Dendritic cell treated with granulocyte-macrophage colony-stimulating factor and Interleukin-4, amounts not matched to agents 40 ng/mL and 50 ng/mL, for 4 days (primary cell): ENCODE results near the gene FTL.

Source experiments
- H3K27ac Mint-ChIP-seq: one replicate; pipeline ENCODE4 v1.8.0; 2022; ENCODE audit warnings: mild to moderate bottlenecking, mixed read lengths
- H3K27me3 Mint-ChIP-seq: one replicate; pipeline ENCODE4 v1.8.0; 2022; ENCODE audit warnings: mild to moderate bottlenecking, mixed read lengths
- H3K36me3 Mint-ChIP-seq: one replicate; pipeline ENCODE4 v1.8.0; 2022; ENCODE audit warnings: low read depth, mixed read lengths
- H3K4me1 Mint-ChIP-seq: one replicate; pipeline ENCODE4 v1.8.0; 2022; ENCODE audit warnings: low read depth, mixed read lengths
- H3K4me3 Mint-ChIP-seq: one replicate; pipeline ENCODE4 v1.8.0; 2022; ENCODE audit warnings: mild to moderate bottlenecking, moderate library complexity, mixed read lengths
- H3K9me3 Mint-ChIP-seq: one replicate; pipeline ENCODE4 v1.8.0; 2022; ENCODE audit warnings: mixed read lengths
- intact Hi-C: fragments of 100-400 bp; cut with micrococcal nuclease; formaldehyde crosslinking; loops from one replicate; pipeline ENCODE4 v1.15.0; 2022

Gene FTL

GRCh38 chr19:48928164-48929025 is 36.7 kb upstream of the FTL start:
- peaks cover 15% of the 10 kb centered on the region for H3K4me1 Mint-ChIP-seq
- no peak overlapping the region for H3K4me3 Mint-ChIP-seq
- intact Hi-C loops, result no loop called here
- H3K36me3 Mint-ChIP-seq, result peaks cover 12% of the 10 kb centered on the region
- H3K27ac Mint-ChIP-seq, result no peak overlapping the region
- H3K27me3 Mint-ChIP-seq, result peaks cover 20% of the 10 kb centered on the region
- H3K9me3 Mint-ChIP-seq, result no peaks in the 10 kb centered on the region

- Mint-ChIP-seq H3K4me3 (peak within 1 kb of the TSS; percentile 71), H3K4me1 (peaks cover 26% of the 10 kb centered on the region), H3K27ac (no peak within 1 kb of the TSS), H3K9me3 (no peaks in the 10 kb centered on the region), H3K27me3 (peaks cover 38% of the 10 kb centered on the region), H3K36me3 (no peaks in the 10 kb centered on the region)
- intact Hi-C loops, result no loop called here
These were observed 31.7 kb upstream of the FTL start, which contains the start of gene DHDH for GRCh38 chr19:48933382-48933932. Gene DHDH, plus strand, starts transcription at chr19:48933699. Its CDS starts 23 bp downstream, at chr19:48933722.

- Mint-ChIP-seq H3K27me3 (peaks cover 44% of the 10 kb centered on the region), H3K4me3 (no peak overlapping the region), H3K27ac (no peak overlapping the region), H3K9me3 (no peaks in the 10 kb centered on the region), H3K36me3 (no peaks in the 10 kb centered on the region), H3K4me1 (peaks cover 26% of the 10 kb centered on the region)
- intact Hi-C loops, result no loop called here
These were observed 30.3 kb upstream of the FTL start for GRCh38 chr19:48934837-48935236.

GRCh38 chr19:48935864-48936263 is 29.2 kb upstream of the FTL start:
- intact Hi-C loops, result no loop called here
- Mint-ChIP-seq H3K9me3 (peaks cover 5% of the 10 kb centered on the region), H3K4me1 (peaks cover 26% of the 10 kb centered on the region), H3K36me3 (no peaks in the 10 kb centered on the region), H3K27ac (no peak overlapping the region), H3K27me3 (peaks cover 42% of the 10 kb centered on the region), H3K4me3 (no peak overlapping the region)

- Mint-ChIP-seq H3K27me3 (peaks cover 25% of the 10 kb centered on the region), H3K27ac (no peak overlapping the region), H3K4me3 (no peak overlapping the region), H3K9me3 (peaks cover 10% of the 10 kb centered on the region), H3K36me3 (no peaks in the 10 kb centered on the region), H3K4me1 (peaks cover 23% of the 10 kb centered on the region)
- intact Hi-C loops, result no loop called here
These were observed 26.9 kb upstream of the FTL start for GRCh38 chr19:48938256-48938655.

- intact Hi-C loops, result no loop called here
- Mint-ChIP-seq H3K27me3 (peaks cover 13% of the 10 kb centered on the region), H3K27ac (no peak overlapping the region), H3K36me3 (no peaks in the 10 kb centered on the region), H3K9me3 (peaks cover 10% of the 10 kb centered on the region), H3K4me1 (peaks cover 5% of the 10 kb centered on the region), H3K4me3 (no peak overlapping the region)
These were observed 24.2 kb upstream of the FTL start for GRCh38 chr19:48940902-48941301.

GRCh38 chr19:48943081-48943480 is 22.0 kb upstream of the FTL start:
- Mint-ChIP-seq H3K27ac (no peak overlapping the region), H3K4me3 (no peak overlapping the region)

GRCh38 chr19:48945415-48945814 is 19.7 kb upstream of the FTL start:
- Mint-ChIP-seq H3K9me3 (peaks cover 32% of the 10 kb centered on the region), H3K36me3 (no peaks in the 10 kb centered on the region), H3K4me3 (no peak overlapping the region), H3K27me3 (peaks cover 3% of the 10 kb centered on the region), H3K27ac (no peak overlapping the region), H3K4me1 (peaks cover 8% of the 10 kb centered on the region)
- intact Hi-C loops, result no loop called here

More at GRCh38 chr19:48943081-48943480, 22.0 kb upstream of the FTL start:
- peaks cover 9% of the 10 kb centered on the region for H3K27me3 Mint-ChIP-seq
- no peaks in the 10 kb centered on the region for H3K36me3 Mint-ChIP-seq
- H3K9me3 Mint-ChIP-seq, result peaks cover 21% of the 10 kb centered on the region
- H3K4me1 Mint-ChIP-seq, result no peaks in the 10 kb centered on the region
- intact Hi-C loops, result no loop called here

- Mint-ChIP-seq H3K4me3 (no peak overlapping the region), H3K9me3 (peaks cover 28% of the 10 kb centered on the region), H3K4me1 (peaks cover 8% of the 10 kb centered on the region), H3K27me3 (peaks cover 3% of the 10 kb centered on the region), H3K27ac (no peak overlapping the region), H3K36me3 (no peaks in the 10 kb centered on the region)
- intact Hi-C loops, result no loop called here
These were observed 19.3 kb upstream of the FTL start for GRCh38 chr19:48945817-48946216.

- H3K36me3 Mint-ChIP-seq, result no peaks in the 10 kb centered on the region
- H3K27me3 Mint-ChIP-seq, result peaks cover 3% of the 10 kb centered on the region
- H3K27ac Mint-ChIP-seq, result no peak overlapping the region
- intact Hi-C loops, result no loop called here
- H3K4me3 Mint-ChIP-seq, result no peak overlapping the region
- H3K4me1 Mint-ChIP-seq, result peaks cover 8% of the 10 kb centered on the region
- peaks cover 22% of the 10 kb centered on the region for H3K9me3 Mint-ChIP-seq
These were observed 18.4 kb upstream of the FTL start for GRCh38 chr19:48946463-48947257.

- Mint-ChIP-seq H3K4me1 (peaks cover 8% of the 10 kb centered on the region), H3K27me3 (peaks cover 8% of the 10 kb centered on the region), H3K4me3 (no peak overlapping the region), H3K36me3 (no peaks in the 10 kb centered on the region), H3K27ac (no peak overlapping the region), H3K9me3 (peaks cover 22% of the 10 kb centered on the region)
- intact Hi-C loops, result no loop called here
These were observed 17.9 kb upstream of the FTL start for GRCh38 chr19:48947258-48947542.

GRCh38 chr19:48950159-48950558 is 14.9 kb upstream of the FTL start:
- Mint-ChIP-seq H3K9me3 (peaks cover 22% of the 10 kb centered on the region), H3K36me3 (peaks cover 2% of the 10 kb centered on the region), H3K4me1 (peaks cover 25% of the 10 kb centered on the region), H3K27me3 (peaks cover 8% of the 10 kb centered on the region), H3K27ac (peak overlapping the region; percentile 32), H3K4me3 (no peak overlapping the region)
- intact Hi-C loops, result no loop called here

- intact Hi-C loops, result no loop called here
- Mint-ChIP-seq H3K27me3 (peaks cover 8% of the 10 kb centered on the region), H3K9me3 (peaks cover 22% of the 10 kb centered on the region), H3K4me1 (peaks cover 32% of the 10 kb centered on the region), H3K4me3 (no peak overlapping the region), H3K36me3 (peaks cover 10% of the 10 kb centered on the region), H3K27ac (no peak overlapping the region)
These were observed 14.1 kb upstream of the FTL start for GRCh38 chr19:48950830-48951519.

GRCh38 chr19:48953141-48953540 is 12.0 kb upstream of the FTL start:
- H3K27me3 Mint-ChIP-seq, result peaks cover 8% of the 10 kb centered on the region
- H3K9me3 Mint-ChIP-seq, result peaks cover 10% of the 10 kb centered on the region
- peak overlapping the region; percentile 62 for H3K27ac Mint-ChIP-seq
- H3K4me1 Mint-ChIP-seq, result peaks cover 54% of the 10 kb centered on the region
- peaks cover 32% of the 10 kb centered on the region for H3K36me3 Mint-ChIP-seq
- no peak overlapping the region for H3K4me3 Mint-ChIP-seq
- intact Hi-C loops, result no loop called here
